ENCODE data around the gene RBBP8NL.

The RBBP8NL gene

GRCh38 chr20:62370115-62370806 is 57.1 kb downstream of the RBBP8NL start:
- peaks cover 36% of the 10 kb centered on the region for H3K4me1 ChIP-seq (ENCODE audit: control insufficient read depth, low read depth, low read length)
- no peaks in the 10 kb centered on the region for H3K27me3 ChIP-seq (ENCODE audit: control insufficient read depth, insufficient read depth, low read length)
- H3K4me3 ChIP-seq (ENCODE audit: low read length) = no peak overlapping the region
- H3K36me3 ChIP-seq (ENCODE audit: control insufficient read depth, low read depth, low read length) = no peaks in the 10 kb centered on the region
- H3K27ac ChIP-seq (ENCODE audit: low read length) = no peak overlapping the region
- no peaks in the 10 kb centered on the region for H3K9me3 ChIP-seq (ENCODE audit: control insufficient read depth, low read depth, low read length)
- H3K9ac ChIP-seq (ENCODE audit: low read length) = no peak overlapping the region

- H3K4me1 ChIP-seq (ENCODE audit: control insufficient read depth, low read depth, low read length) = peaks cover 36% of the 10 kb centered on the region
- no peak overlapping the region for H3K27ac ChIP-seq (ENCODE audit: low read length)
- no peak overlapping the region for H3K4me3 ChIP-seq (ENCODE audit: low read length)
- no peaks in the 10 kb centered on the region for H3K36me3 ChIP-seq (ENCODE audit: control insufficient read depth, low read depth, low read length)
- no peak overlapping the region for H3K9ac ChIP-seq (ENCODE audit: low read length)
- H3K27me3 ChIP-seq (ENCODE audit: control insufficient read depth, insufficient read depth, low read length) = no peaks in the 10 kb centered on the region
- no peaks in the 10 kb centered on the region for H3K9me3 ChIP-seq (ENCODE audit: control insufficient read depth, low read depth, low read length)
Observed at GRCh38 chr20:62369815-62370114, 57.6 kb downstream of the RBBP8NL start.

- H3K9me3 ChIP-seq (ENCODE audit: control insufficient read depth, low read depth, low read length) = no peaks in the 10 kb centered on the region
- no peaks in the 10 kb centered on the region for H3K36me3 ChIP-seq (ENCODE audit: control insufficient read depth, low read depth, low read length)
- no peak overlapping the region for H3K27ac ChIP-seq (ENCODE audit: low read length)
- H3K4me3 ChIP-seq (ENCODE audit: low read length) = peak overlapping the region; percentile 53
- H3K4me1 ChIP-seq (ENCODE audit: control insufficient read depth, low read depth, low read length) = peaks cover 38% of the 10 kb centered on the region
- H3K27me3 ChIP-seq (ENCODE audit: control insufficient read depth, insufficient read depth, low read length) = no peaks in the 10 kb centered on the region
- H3K9ac ChIP-seq (ENCODE audit: low read length) = no peak overlapping the region
Observed at GRCh38 chr20:62368976-62369814, 58.1 kb downstream of the RBBP8NL start.

- Histone ChIP-seq H3K4me1 (ENCODE audit: control insufficient read depth, low read depth, low read length) (peaks cover 45% of the 10 kb centered on the region), H3K4me3 (ENCODE audit: low read length) (peak overlapping the region; percentile 53), H3K9me3 (ENCODE audit: control insufficient read depth, low read depth, low read length) (no peaks in the 10 kb centered on the region), H3K27ac (ENCODE audit: low read length) (no peak overlapping the region), H3K27me3 (ENCODE audit: control insufficient read depth, insufficient read depth, low read length) (no peaks in the 10 kb centered on the region), H3K36me3 (ENCODE audit: control insufficient read depth, low read depth, low read length) (no peaks in the 10 kb centered on the region), H3K9ac (ENCODE audit: low read length) (peak overlapping the region; percentile 34)
Observed at GRCh38 chr20:62368392-62368975, 58.9 kb downstream of the RBBP8NL start.

- H3K27me3 ChIP-seq (ENCODE audit: control insufficient read depth, insufficient read depth, low read length) = no peaks in the 10 kb centered on the region
- H3K4me1 ChIP-seq (ENCODE audit: control insufficient read depth, low read depth, low read length) = peaks cover 50% of the 10 kb centered on the region
- H3K36me3 ChIP-seq (ENCODE audit: control insufficient read depth, low read depth, low read length) = no peaks in the 10 kb centered on the region
- no peak overlapping the region for H3K27ac ChIP-seq (ENCODE audit: low read length)
- H3K9me3 ChIP-seq (ENCODE audit: control insufficient read depth, low read depth, low read length) = no peaks in the 10 kb centered on the region
- peak overlapping the region; percentile 34 for H3K9ac ChIP-seq (ENCODE audit: low read length)
- peak overlapping the region; percentile 53 for H3K4me3 ChIP-seq (ENCODE audit: low read length)
Observed at GRCh38 chr20:62367633-62368391, 59.5 kb downstream of the RBBP8NL start.

- no peaks in the 10 kb centered on the region for H3K36me3 ChIP-seq (ENCODE audit: control insufficient read depth, low read depth, low read length)
- no peak within 1 kb of the TSS for H3K27ac ChIP-seq (ENCODE audit: low read length)
- H3K4me3 ChIP-seq (ENCODE audit: low read length) = peak within 1 kb of the TSS; percentile 70
- H3K4me1 ChIP-seq (ENCODE audit: control insufficient read depth, low read depth, low read length) = peaks cover 54% of the 10 kb centered on the region
- no peaks in the 10 kb centered on the region for H3K9me3 ChIP-seq (ENCODE audit: control insufficient read depth, low read depth, low read length)
- no peaks in the 10 kb centered on the region for H3K27me3 ChIP-seq (ENCODE audit: control insufficient read depth, insufficient read depth, low read length)
- peak within 1 kb of the TSS; percentile 55 for H3K9ac ChIP-seq (ENCODE audit: low read length)
Observed at GRCh38 chr20:62367136-62367632, 60.2 kb downstream of the RBBP8NL start, which contains the start of gene LAMA5. LAMA5 (minus strand) TSS chr20:62367312; CDS start chr20:62367245, 67 bp downstream.

- Histone ChIP-seq H3K9ac (ENCODE audit: low read length) (peak overlapping the region; percentile 55), H3K27ac (ENCODE audit: low read length) (no peak overlapping the region)
Observed at GRCh38 chr20:62366370-62367135, 60.8 kb downstream of the RBBP8NL start.

GRCh38 chr20:62365814-62366369 is 61.4 kb downstream of the RBBP8NL start:
- Histone ChIP-seq H3K27ac (ENCODE audit: low read length) (no peak overlapping the region), H3K9ac (ENCODE audit: low read length) (peak overlapping the region; percentile 21), H3K4me3 (ENCODE audit: low read length) (peak overlapping the region; percentile 70)

More at GRCh38 chr20:62366370-62367135, 60.8 kb downstream of the RBBP8NL start:
- Histone ChIP-seq H3K36me3 (ENCODE audit: control insufficient read depth, low read depth, low read length) (no peaks in the 10 kb centered on the region), H3K27me3 (ENCODE audit: control insufficient read depth, insufficient read depth, low read length) (no peaks in the 10 kb centered on the region), H3K4me3 (ENCODE audit: low read length) (peak overlapping the region; percentile 70), H3K4me1 (ENCODE audit: control insufficient read depth, low read depth, low read length) (peaks cover 58% of the 10 kb centered on the region), H3K9me3 (ENCODE audit: control insufficient read depth, low read depth, low read length) (no peaks in the 10 kb centered on the region)

GRCh38 chr20:62364911-62365736 is 62.2 kb downstream of the RBBP8NL start:
- peak overlapping the region; percentile 70 for H3K4me3 ChIP-seq (ENCODE audit: low read length)
- no peak overlapping the region for H3K27ac ChIP-seq (ENCODE audit: low read length)
- no peaks in the 10 kb centered on the region for H3K27me3 ChIP-seq (ENCODE audit: control insufficient read depth, insufficient read depth, low read length)
- H3K36me3 ChIP-seq (ENCODE audit: control insufficient read depth, low read depth, low read length) = no peaks in the 10 kb centered on the region
- no peaks in the 10 kb centered on the region for H3K9me3 ChIP-seq (ENCODE audit: control insufficient read depth, low read depth, low read length)
- H3K9ac ChIP-seq (ENCODE audit: low read length) = no peak overlapping the region
- peaks cover 62% of the 10 kb centered on the region for H3K4me1 ChIP-seq (ENCODE audit: control insufficient read depth, low read depth, low read length)

More at GRCh38 chr20:62365814-62366369, 61.4 kb downstream of the RBBP8NL start:
- Histone ChIP-seq H3K27me3 (ENCODE audit: control insufficient read depth, insufficient read depth, low read length) (no peaks in the 10 kb centered on the region), H3K9me3 (ENCODE audit: control insufficient read depth, low read depth, low read length) (no peaks in the 10 kb centered on the region), H3K36me3 (ENCODE audit: control insufficient read depth, low read depth, low read length) (no peaks in the 10 kb centered on the region), H3K4me1 (ENCODE audit: control insufficient read depth, low read depth, low read length) (peaks cover 65% of the 10 kb centered on the region)
